Testis (tissue), 5 donors: Measurements from ENCODE around the gene DUS2. TPM values are rescaled to one million over a fixed set of nuclear protein-coding genes. Genes with fewer than 3 reads are reported as not detected.

Experiments used
- DNase-seq: peaks from one replicate; pipeline ENCODE4 v3.0.0-alpha.2; 2019
- H3K27ac ChIP-seq, 2 donors: fragments of 200-600 bp; sonication (generic); one replicate each; pipeline ENCODE4 v1.5.1; 2019
- H3K27me3 ChIP-seq: fragments of 200-600 bp; sonication (generic); one replicate; pipeline ENCODE4 v1.5.1; 2019
- H3K36me3 ChIP-seq: fragments of 200-600 bp; sonication (generic); one replicate; pipeline ENCODE4 v1.5.1; 2017; ENCODE audit warnings: low read depth; ENCODE audit errors: missing control alignments
- H3K4me1 ChIP-seq: fragments of 200-600 bp; sonication (generic); one replicate; pipeline ENCODE4 v1.5.1; 2019
- H3K4me3 ChIP-seq, 2 donors: fragments of 200-600 bp; sonication (generic); one replicate each; pipeline ENCODE4 v1.5.1; 2017 to 2019
- H3K9me3 ChIP-seq: fragments of 200-600 bp; sonication (generic); one replicate; pipeline ENCODE4 v1.5.1; 2017
- POLR2A ChIP-seq: fragments of 450-650 bp; IDR thresholded peaks from one replicate; pipeline ENCODE4 v1.6.1; 2017; ENCODE audit warnings: antibody characterized with exemption, mild to moderate bottlenecking, moderate library complexity
- WGBS, 2 donors: methylation state at CpG; one replicate each; pipeline ENCODE4 v1.1.5; 2018; 5-methylcytosine and 5-hydroxymethylcytosine counted together
- intact Hi-C: fragments of 100-400 bp; cut with DNase I; formaldehyde crosslinking; loops from one replicate; pipeline ENCODE4 v1.15.1; 2023; ENCODE audit warnings: low total_unique reads
- long read RNA-seq, 2 donors: transcript quantifications; one replicate each; lab custom pipeline, GENCODE V29; 2026
- polyA plus RNA-seq: library from polyadenylated mRNA; stranded (reverse); fragments of 350-450 nt; fragmentation: Illumina TruSeq; extraction: RNeasy Lipid Tissue Mini Kit (QIAGEN cat#74804); gene quantifications from one replicate; pipeline ENCODE4 v1.2.3, GENCODE V29; 2014; ENCODE audit warnings: low read depth, low replicate concordance; ENCODE audit not compliant: insufficient read depth
- total RNA-seq, 2 donors: library from RNA; depleted of rRNA; stranded (reverse); fragments of >200 nt; gene quantifications; one replicate each; pipeline ENCODE4 v1.2.3, GENCODE V29; 2016
- TF ChIP-seq, protein P1 (sequence below), 3 experiments: fragments of 450-650 bp in 2 of 3; fragments of 200-600 bp in 1 of 3; sonication (generic) in 1 of 3; IDR thresholded peaks; one replicate each; pipeline ENCODE4 v1.5.1; 2016 to 2019; ENCODE audit warnings: antibody characterized with exemption in 3 of 3, mild to moderate bottlenecking in 2 of 3, moderate library complexity in 1 of 3

DUS2 gene
- total RNA-seq (10 to 100 TPM; 24.6 to 32.4 TPM), polyA plus RNA-seq (62.5 TPM)
- long read RNA-seq, donor 1, partial matches to known transcripts, result 0 of 6 reads
- long read RNA-seq, donor 1, other reads (novel, unspliced or antisense), result 0 of 6 reads
- long read RNA-seq, donor 2, partial matches to known transcripts, result 0 of 3 reads
- long read RNA-seq, donor 2, other reads (novel, unspliced or antisense), result 0 of 3 reads

DNA sequence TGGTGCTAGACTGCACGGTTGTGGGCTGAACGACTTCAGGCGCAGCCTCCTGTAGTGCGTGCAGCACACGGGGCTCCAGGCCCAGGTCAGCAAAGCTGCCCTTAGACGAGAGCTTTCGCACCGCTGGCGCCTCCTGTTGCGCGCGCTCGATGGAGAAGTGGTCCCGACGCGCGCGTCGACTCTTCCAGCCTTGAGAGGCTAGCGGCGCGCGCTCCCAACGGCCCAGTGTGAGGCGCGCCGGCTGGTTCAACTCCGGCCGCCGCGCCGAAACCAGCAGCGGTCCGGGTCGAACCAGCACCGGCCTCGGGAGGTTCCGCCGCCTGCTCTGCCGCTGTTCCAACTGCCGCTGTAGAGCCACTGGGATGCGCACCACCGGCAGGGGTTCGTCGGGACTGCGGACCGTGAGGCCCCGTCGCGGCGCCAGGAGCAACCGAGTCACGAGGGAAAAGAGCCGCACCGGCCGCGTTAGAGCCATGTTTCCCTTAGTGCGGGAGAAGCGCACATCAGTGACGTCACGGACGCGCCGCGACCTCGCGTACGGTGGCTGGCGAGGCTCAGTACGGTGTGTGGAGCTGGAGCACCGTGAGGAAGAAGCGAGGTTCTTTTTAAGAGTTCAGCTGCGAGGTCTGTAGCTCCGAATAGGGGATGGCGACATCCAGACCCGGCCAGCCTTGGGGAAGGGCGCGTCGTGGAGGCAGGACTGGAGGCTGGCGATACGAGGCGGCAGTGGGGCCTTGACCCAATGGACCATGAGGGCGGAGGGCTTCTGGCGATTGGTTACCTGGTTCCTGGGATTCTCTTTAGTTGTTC is at the start of gene DUS2, which contains the start of gene DDX28:
Gene DUS2, plus strand, starts transcription at position 557 of the 810 bp plus-strand sequence. CDS start 14,740 bp downstream, outside the sequence.
Gene DDX28, minus strand, starts transcription at position 505 of the 810 bp plus-strand sequence. Its CDS starts 30 bp downstream, at position 475.
- Histone ChIP-seq H3K27ac (peak within 1 kb of the TSS; percentile 82 to 85), H3K4me3 (peak within 1 kb of the TSS; percentile 86 to 92), H3K27me3 (no peaks in the 10 kb centered on the region), H3K4me1 (peaks cover 16% of the 10 kb centered on the region), H3K36me3 (no peaks in the 10 kb centered on the region), H3K9me3 (no peaks in the 10 kb centered on the region)
- DNase-seq, result peak; percentile 96
- intact Hi-C loops, result no loop called here
- no peak for TF ChIP-seq POLR2A
- TF ChIP-seq, protein P1, sequence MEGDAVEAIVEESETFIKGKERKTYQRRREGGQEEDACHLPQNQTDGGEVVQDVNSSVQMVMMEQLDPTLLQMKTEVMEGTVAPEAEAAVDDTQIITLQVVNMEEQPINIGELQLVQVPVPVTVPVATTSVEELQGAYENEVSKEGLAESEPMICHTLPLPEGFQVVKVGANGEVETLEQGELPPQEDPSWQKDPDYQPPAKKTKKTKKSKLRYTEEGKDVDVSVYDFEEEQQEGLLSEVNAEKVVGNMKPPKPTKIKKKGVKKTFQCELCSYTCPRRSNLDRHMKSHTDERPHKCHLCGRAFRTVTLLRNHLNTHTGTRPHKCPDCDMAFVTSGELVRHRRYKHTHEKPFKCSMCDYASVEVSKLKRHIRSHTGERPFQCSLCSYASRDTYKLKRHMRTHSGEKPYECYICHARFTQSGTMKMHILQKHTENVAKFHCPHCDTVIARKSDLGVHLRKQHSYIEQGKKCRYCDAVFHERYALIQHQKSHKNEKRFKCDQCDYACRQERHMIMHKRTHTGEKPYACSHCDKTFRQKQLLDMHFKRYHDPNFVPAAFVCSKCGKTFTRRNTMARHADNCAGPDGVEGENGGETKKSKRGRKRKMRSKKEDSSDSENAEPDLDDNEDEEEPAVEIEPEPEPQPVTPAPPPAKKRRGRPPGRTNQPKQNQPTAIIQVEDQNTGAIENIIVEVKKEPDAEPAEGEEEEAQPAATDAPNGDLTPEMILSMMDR (IDR thresholded peaks at IDR 0.05), result peak in 2 of 3 experiments; percentile 20 to 40
- 0 to 1% methylated on average over 57 to 59 of the region's 84 CpGs for WGBS, 2 donors

DNA sequence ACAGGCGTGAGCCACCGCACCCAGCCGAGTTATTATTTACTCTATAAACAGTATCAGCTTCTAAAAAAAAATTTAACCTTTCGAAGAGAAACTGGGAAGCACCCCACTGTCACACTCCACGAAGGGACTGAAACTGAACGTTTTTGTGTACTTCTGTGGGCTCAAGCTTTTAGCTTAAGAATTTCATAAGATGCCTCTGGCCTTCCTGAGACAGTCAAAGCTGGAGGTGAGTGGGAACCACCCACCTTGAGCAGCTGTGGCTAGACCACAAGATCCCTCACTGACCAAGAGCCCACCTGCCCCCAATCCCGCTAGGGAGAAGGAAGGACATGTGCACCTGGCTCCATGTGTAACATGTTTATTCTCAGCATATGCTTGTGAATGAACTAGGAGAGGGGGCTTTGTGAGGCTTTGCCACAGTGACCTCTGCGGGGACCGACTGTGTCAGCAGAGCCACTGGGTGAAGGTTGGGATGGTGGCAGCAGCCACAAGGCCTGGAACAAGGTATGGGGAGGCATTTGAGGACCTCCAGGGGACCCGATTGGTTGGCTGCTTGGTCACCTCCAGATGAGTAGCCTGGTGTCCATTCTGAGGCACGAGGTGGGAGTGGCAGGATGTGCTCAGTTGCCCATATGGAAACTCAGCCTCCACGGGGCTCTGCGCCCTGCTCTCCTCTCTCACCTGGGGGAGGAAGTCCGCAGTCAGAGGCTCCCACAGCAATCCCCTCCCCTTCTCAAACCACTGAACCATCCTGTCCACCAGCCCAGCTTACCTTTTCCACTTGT is 47.6 kb upstream of the DUS2 start:
- intact Hi-C loops, result no loop called here
- no peak overlapping the region for H3K27ac ChIP-seq
- H3K4me1 ChIP-seq, result no peaks in the 10 kb centered on the region
- DNase-seq, result no peak
- H3K36me3 ChIP-seq, result no peaks in the 10 kb centered on the region
- H3K4me3 ChIP-seq, result no peak overlapping the region
- TF ChIP-seq, protein P1 (IDR thresholded peaks at IDR 0.05), result no peak
- no peak for TF ChIP-seq POLR2A
- WGBS, 2 donors, result 83% methylated on average over 12 to 13 of the region's 14 CpGs
- H3K9me3 ChIP-seq, result no peaks in the 10 kb centered on the region
- H3K27me3 ChIP-seq, result no peaks in the 10 kb centered on the region

DNA sequence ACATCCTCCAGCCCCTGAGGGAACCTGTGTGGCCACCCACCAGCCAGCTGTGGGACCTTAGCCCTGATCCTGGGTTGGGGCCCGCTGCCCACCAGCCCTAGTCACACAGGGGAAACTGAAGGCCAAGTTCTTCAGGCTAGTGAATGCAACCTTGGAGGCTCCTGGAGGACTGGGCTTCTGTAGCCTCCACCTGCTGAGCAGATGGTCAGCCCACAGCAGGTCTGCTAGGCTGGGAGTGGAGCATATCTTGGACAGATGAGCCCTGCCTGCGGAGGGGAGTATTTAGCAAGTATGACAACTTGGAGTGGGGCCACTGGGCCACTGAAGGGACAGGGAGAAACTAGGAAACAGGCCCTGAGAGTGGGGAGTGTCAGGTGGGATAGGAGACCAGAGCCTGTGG is 46.9 kb upstream of the DUS2 start:
- Histone ChIP-seq H3K36me3 (no peaks in the 10 kb centered on the region), H3K4me3 (no peak overlapping the region), H3K27ac (no peak overlapping the region), H3K9me3 (no peaks in the 10 kb centered on the region), H3K4me1 (no peaks in the 10 kb centered on the region), H3K27me3 (no peaks in the 10 kb centered on the region)
- DNase-seq, result no peak
- TF ChIP-seq, protein P1 (IDR thresholded peaks at IDR 0.05), result no peak
- TF ChIP-seq POLR2A, result no peak
- 90 to 100% methylated on average over 2 of the region's 2 CpGs for WGBS, 2 donors
- intact Hi-C loops, result no loop called here

DNA sequence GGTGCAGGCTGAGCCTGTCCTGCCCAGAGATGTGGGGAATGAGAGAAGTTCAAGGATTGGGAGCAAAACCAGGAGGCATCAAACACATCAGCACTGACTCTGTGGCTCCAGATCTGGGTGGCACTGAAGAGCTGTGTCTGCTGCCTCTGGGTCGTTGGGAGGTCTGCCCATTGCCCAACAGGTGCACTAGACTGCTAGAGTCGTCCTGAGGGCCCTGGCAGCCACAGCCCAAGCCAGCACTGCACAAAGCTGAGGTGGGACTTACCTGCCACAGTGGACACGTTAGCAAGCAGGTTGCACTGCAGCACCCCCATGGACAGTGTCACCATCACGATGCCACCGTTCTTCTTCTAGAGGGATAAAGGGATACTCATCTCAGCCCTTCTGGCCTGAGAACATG is 46.1 kb upstream of the DUS2 start:
- Histone ChIP-seq H3K4me1 (no peaks in the 10 kb centered on the region), H3K27ac (no peak overlapping the region), H3K9me3 (no peaks in the 10 kb centered on the region), H3K4me3 (no peak overlapping the region), H3K36me3 (no peaks in the 10 kb centered on the region), H3K27me3 (no peaks in the 10 kb centered on the region)
- TF ChIP-seq, protein P1 (IDR thresholded peaks at IDR 0.05), result no peak
- no peak for TF ChIP-seq POLR2A
- WGBS, 2 donors, result 79% methylated on average over 5 of the region's 5 CpGs; no CpG with 5 or more reads in 1 of the 2 donors
- intact Hi-C loops, result no loop called here
- no peak for DNase-seq
